Forelimb muscle (tissue), 1 donor: ENCODE results near the gene CACNA2D1. TPM values are rescaled to one million over a fixed set of nuclear protein-coding genes. Genes with fewer than 3 reads are reported as not detected.
A peak's percentile ranks its signal among the peaks of the same experiment; 100 is the strongest.

Experiments used
- DNase-seq: peaks from one replicate; pipeline ENCODE4 v3.0.0-alpha.2; 2013; ENCODE audit warnings: low read depth
- polyA plus RNA-seq: library from polyadenylated mRNA; unstranded; fragments of 120-200 nt; gene quantifications from one replicate; pipeline ENCODE4 v1.2.1, GENCODE V29; 2013; ENCODE audit not compliant: insufficient read length

The CACNA2D1 gene
- polyA plus RNA-seq, 1 donor, result 131 TPM

DNA sequence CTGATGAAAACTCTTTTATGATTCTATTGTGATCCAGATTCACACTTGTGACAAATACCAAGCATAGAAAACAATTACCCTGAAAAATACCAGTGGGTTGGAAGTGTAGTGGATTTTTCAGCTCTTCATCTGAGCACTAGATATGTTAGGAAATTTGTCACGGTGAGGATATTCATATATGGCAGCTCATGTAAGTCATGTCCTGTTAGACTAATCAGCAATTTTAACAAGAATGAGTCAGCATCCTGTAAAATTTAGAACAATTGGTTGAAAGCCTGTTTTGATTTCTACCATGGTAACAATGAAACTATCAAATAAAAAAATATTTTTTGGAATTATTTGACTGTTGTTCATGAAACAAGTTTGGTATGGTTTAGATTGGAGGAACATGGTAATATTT lies 334.3 kb downstream of the CACNA2D1 start:
- no peak for DNase-seq

DNA sequence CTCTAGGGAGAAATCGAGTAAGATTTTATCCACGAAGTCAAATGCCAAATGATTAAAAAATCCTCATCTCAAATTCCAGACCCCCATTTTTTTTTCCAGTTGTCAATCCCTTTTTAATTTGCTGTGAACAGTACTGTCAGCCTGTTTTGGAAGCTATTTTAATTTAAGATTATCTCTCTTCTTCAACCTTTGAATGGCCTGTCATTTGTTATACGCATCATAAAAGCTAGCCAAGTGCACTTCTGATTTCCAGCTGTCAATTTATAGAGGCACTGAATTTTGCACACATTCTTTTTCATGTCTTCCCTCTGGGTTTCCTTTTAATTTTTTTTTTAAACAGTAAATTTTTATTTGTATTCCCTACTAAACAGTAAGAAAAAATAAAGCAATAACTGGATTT lies 337.4 kb downstream of the CACNA2D1 start:
- no peak for DNase-seq

GRCh38 chr7:82105463-82105862 lies 338.1 kb downstream of the CACNA2D1 start:
- DNase-seq, result no peak

GRCh38 chr7:82098414-82098813 lies 345.2 kb downstream of the CACNA2D1 start:
- DNase-seq, result no peak

GRCh38 chr7:82091126-82091684 lies 352.4 kb downstream of the CACNA2D1 start:
- DNase-seq, result no peak

- no peak for DNase-seq
Measured at GRCh38 chr7:82087099-82087498, 356.5 kb downstream of the CACNA2D1 start.

DNA sequence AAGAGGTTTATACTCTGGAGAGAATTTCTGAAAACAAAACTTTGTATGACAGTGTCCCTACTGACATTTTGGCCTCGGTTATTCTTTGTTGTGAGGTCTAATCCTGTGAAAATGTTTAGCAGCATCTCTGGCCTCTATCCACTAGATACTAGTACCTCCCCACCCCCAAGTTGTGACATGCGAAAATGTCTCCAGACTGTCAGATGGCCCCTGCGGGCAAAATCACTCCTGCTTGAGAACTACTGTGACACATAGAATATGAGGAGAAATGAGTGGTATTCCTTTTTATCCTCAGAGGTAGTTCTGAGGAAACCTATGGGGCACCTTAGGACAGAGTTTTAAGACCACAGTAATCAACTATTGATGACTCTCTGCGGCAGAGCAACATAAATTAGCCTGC lies 358.5 kb downstream of the CACNA2D1 start:
- no peak for DNase-seq

DNA sequence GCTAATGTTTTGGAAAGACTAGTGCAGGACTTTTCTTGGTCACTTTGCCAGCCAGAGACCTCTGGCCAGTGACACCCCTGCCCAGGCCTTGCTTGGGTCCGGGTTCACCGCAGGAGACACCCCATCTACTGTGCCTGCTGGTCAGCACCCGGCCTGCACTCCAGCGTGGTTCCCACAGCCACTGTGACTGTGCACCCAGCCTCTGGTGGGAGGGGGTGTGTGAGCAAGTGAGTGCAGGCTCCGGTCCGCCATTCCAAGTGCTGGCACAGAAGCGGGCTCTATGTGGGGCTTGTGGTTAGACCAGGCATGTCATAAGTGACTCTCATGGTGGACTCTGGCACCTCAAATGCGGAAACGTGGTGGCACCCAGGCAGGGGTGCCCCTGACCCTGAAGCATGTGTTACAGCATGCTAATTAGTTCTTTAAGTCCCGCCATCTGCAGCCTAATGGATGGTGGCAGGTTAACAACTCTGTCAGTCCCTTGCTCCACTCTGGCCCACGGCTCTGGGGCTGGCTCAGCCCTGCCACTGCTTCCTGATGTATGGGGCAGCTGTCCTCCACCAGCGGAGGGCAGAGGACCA lies 361.8 kb downstream of the CACNA2D1 start:
- no peak for DNase-seq

GRCh38 chr7:82080254-82080927 lies 363.2 kb downstream of the CACNA2D1 start:
- no peak for DNase-seq

DNA sequence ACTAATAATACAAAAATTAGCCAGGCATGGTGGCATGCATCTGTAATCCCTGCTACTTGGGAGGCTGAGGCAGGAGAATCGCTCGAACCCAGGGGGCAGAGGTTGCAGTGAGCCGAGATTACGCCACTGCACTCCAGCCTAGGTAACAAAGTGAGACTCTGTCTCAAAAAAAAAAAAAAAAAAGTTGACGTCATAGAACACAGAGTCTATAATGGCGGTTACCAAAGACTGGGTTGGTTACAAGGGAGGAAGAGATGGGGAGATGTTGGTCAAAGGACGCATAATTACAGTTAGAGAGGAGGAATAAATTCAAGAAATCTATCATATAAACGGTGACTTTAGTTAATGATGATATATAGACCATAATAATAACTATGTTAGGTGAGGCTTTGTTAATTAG lies 364.1 kb downstream of the CACNA2D1 start:
- DNase-seq, result no peak

DNA sequence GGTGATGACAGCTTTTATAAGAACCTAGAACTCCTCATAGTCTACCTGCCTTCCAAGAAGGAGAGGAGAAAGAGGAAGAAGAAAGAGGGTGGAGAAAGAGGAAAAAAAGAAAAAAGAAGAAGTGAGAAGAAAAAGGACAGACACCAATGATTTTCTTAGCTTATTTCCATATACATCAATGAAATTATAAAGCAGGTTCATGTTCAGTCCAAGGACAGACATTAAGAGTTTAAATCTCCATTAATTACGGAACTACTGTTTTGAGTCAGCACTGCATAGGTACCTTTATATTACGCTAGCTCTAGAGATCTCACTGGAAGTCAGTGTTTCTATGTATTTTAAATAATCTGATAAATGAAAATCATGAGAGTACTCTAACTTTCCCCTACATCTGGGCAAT lies 364.8 kb downstream of the CACNA2D1 start:
- no peak for DNase-seq

DNA sequence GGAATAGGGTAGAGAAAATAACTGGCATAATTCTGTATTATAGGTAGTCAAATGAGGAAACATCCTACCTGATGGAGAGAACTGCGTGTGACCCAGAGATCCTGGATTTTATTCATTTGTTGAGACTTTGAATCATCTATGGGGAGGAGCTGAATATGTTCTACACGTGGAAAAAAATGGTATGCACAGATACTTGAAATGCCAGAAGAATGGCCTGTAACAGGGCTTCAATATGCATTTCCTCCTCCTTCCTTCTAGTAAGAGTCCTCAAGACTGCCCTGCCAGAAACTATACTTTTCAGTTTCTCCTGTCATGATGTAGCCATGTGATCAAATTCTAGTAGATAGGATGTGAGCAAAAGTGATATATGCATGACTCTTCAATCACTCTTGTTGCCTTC lies 372.1 kb downstream of the CACNA2D1 start:
- no peak for DNase-seq

DNA sequence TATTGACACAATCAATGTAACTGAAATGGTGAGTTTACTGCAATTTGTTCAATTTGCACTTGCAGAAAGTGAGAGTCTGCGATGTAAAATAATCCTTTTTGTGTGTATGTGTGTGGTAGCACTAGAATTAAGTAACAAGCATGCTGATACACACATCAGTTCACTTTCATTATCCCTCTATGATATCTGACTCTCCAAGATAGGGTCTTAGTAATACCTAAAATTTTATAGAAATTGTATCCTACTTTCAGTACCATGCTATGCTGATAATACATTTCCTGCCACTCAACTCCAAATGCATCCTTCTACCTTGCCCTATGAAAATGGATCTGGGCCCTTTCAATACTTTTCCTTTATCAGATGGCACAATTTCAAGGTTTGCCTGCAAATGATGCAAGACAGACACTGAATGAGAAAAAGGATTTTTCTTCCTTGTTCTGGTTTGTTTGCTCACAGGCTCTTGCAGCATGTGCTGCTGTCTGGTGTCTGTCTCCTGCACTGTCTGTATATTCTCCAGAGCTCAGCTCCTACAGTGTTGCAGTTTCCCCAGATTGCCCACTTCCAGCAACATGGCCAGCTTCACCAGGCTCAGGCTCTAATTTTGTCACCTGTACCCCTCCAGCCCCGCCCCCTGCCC lies 375.8 kb downstream of the CACNA2D1 start:
- no peak for DNase-seq

DNA sequence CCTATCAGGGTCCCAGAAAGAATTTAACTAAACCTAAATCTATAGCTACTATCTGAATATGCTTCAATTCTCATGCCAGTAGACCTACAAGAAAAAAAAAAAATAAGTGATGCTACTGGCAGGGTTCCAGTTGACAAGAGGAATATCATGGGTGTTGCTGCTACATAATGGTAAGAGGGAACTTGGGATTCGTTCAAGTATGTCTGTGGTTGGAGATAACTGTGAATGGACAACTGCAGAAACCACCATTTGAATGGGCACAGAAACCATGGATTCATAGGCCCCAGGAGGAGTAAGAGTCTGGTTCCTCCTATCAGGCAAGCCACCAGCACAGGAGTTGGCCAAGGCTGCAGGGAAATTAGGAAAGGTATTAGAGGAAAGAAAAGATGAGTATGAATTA lies 386.1 kb downstream of the CACNA2D1 start:
- DNase-seq, result no peak

- DNase-seq, result no peak
Measured at GRCh38 chr7:82056282-82056681, 387.3 kb downstream of the CACNA2D1 start.

GRCh38 chr7:82054544-82054943 lies 389.0 kb downstream of the CACNA2D1 start:
- DNase-seq, result no peak

GRCh38 chr7:82053453-82054032 lies 390.0 kb downstream of the CACNA2D1 start:
- no peak for DNase-seq

- DNase-seq, result no peak
Measured at GRCh38 chr7:82051601-82052000, 392.0 kb downstream of the CACNA2D1 start.

GRCh38 chr7:82050792-82051191 lies 392.8 kb downstream of the CACNA2D1 start:
- DNase-seq, result no peak

DNA sequence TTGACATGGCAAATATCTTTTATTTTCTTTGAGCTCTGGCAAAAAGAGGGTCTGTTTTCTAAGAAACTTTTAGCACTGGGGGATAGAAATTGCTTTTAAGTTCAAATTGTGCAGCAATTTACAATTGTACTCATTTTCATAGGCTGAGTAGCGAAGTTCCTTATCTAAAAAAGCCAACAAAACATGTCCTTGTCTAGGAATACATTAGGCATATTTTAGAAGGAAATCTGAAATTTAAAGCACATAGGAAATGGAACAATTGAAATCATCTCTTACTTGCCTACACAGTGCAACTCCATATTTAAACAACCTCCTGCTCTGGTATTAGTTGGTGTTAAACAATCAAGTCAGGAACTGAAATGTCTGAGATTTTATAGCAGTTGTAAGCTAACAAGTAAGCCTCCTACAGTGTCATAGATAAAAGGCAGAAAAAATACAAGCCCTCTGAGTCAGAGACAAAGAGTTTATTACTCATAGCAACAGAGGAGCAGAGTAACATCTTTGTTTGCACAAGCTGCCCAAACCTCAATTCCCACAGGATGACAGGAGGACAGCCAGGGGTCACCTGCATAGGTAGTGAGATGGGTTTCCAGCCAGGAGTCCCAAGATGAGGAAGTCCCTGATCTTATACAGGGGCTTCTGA lies 393.6 kb downstream of the CACNA2D1 start:
- DNase-seq, result no peak

GRCh38 chr7:82049442-82049841 lies 394.1 kb downstream of the CACNA2D1 start:
- DNase-seq, result no peak

GRCh38 chr7:82044497-82045080 lies 399.0 kb downstream of the CACNA2D1 start:
- DNase-seq, result peak; percentile 34
